Subcutaneous adipose tissue (tissue), 4 donors: ENCODE results near the gene PLEKHG2. TPM values are rescaled to one million over a fixed set of nuclear protein-coding genes. Genes with fewer than 3 reads are reported as not detected.

ENCODE experiments used
- total RNA-seq, 4 donors: library from RNA; depleted of rRNA; stranded (reverse); fragments of >200 nt; gene quantifications; one replicate each; pipeline ENCODE4 v1.1.0, GENCODE V29; 2016
- TF ChIP-seq, protein P1 (sequence below): fragments of 450-650 bp; IDR thresholded peaks from one replicate; pipeline ENCODE4 v1.5.1; 2016; ENCODE audit warnings: low read depth, mild to moderate bottlenecking, control low read depth, antibody characterized with exemption, moderate library complexity

Gene PLEKHG2
- total RNA-seq, 4 donors from 2014 or later: 7.9 to 19.4 (median 10.0) TPM

- TF ChIP-seq, protein P1, sequence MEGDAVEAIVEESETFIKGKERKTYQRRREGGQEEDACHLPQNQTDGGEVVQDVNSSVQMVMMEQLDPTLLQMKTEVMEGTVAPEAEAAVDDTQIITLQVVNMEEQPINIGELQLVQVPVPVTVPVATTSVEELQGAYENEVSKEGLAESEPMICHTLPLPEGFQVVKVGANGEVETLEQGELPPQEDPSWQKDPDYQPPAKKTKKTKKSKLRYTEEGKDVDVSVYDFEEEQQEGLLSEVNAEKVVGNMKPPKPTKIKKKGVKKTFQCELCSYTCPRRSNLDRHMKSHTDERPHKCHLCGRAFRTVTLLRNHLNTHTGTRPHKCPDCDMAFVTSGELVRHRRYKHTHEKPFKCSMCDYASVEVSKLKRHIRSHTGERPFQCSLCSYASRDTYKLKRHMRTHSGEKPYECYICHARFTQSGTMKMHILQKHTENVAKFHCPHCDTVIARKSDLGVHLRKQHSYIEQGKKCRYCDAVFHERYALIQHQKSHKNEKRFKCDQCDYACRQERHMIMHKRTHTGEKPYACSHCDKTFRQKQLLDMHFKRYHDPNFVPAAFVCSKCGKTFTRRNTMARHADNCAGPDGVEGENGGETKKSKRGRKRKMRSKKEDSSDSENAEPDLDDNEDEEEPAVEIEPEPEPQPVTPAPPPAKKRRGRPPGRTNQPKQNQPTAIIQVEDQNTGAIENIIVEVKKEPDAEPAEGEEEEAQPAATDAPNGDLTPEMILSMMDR: no peak
These were observed 50.9 kb downstream of the PLEKHG2 start for GRCh38 chr19:39463403-39463802.

DNA sequence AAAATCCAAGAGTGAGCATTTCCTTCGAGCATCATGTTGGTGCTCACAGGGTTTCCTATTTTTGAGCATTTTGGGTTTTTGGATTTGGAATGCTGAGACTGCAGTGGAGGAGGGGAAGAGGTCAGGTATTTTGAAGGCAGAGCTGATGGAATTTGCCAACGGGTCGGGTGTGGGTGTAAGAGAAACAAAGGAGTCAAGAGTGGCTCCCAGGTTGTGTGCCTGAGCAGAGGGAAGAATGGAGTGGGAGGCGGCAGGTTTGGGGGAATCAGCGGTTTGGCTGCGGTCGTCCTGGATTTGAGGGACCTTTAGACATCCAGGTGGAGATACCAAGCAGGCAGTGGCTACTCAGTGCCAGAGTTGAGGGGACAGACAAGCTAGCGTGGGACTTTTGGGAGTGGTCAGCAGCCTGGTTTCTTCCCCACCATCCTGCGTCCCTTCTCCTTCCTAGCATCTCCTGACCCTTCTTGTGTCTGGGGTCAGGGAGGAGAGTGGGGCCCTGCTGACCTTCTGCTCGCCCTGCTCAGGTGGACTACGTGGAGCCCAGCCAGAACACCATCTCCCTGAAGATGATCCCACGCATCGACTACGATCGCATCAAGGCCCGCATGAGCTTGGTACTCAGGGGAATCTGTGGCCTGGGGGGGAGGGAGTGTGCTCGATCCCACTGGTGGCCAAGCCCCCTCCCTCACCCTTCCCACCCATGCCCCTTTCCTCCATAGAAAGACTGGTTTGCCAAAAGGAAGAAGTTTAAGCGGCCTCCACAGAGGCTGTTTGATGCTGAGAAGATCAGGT lies 53.7 kb downstream of the PLEKHG2 start:
- TF ChIP-seq, protein P1: no peak

DNA sequence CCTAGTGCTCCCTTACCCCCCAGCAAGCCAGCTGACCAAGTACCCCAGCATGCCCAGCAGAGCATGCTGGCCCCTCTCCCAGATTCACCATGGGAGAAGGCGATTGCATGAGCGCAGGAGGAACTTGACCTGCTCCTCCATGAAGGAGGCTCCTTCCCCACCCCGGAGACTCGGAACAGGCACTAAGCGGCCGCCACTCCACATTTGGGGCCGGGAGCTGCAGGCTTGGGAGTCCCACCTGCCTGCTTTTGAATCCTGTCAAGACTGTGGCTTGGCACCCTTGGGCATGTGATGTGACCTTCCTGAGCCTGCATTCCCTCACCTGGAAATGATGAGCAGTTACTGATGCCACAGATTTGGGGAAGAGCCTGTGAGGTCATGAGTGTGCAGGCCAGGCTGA lies 55.5 kb downstream of the PLEKHG2 start:
- TF ChIP-seq, protein P1: no peak

GRCh38 chr19:39469036-39469435 lies 56.6 kb downstream of the PLEKHG2 start:
- TF ChIP-seq, protein P1: no peak

GRCh38 chr19:39469567-39469966 lies 57.1 kb downstream of the PLEKHG2 start:
- TF ChIP-seq, protein P1: no peak

GRCh38 chr19:39470724-39471339 lies 58.4 kb downstream of the PLEKHG2 start:
- TF ChIP-seq, protein P1: no peak

- TF ChIP-seq, protein P1: no peak
These were observed 59.5 kb downstream of the PLEKHG2 start for GRCh38 chr19:39471756-39472536.
